ENCODE measurements around the gene DCAF8L2.
"Not testable (repeated sequence)": the region's sequence is repeated elsewhere in the genome, so short reads cannot be mapped to it uniquely, and the experiment has no call there.

The DCAF8L2 gene

DNA sequence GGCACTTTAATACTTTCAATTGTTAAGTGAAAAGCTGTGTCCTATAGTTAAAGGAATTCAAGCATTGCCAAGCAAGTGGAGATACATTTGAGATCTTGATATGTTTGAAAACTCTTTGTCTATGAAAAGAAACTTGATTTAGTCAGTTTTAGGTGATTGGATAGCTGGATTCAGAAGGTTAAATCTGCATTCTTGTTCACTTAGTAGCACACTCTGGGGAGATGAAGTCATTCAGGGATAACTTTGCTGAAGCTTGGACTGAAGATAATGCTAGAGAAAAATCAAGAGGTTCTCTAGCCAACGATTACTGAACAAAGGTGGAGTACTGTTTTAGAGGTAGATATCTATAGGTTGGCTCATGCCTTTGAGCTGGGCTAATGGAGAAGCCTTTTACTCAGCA, 90.6 kb downstream of the DCAF8L2 start:
- no peak for DNase-seq

GRCh38 chrX:27683566-27684208, 93.5 kb downstream of the DCAF8L2 start:
- peak; percentile 42 for DNase-seq

GRCh38 chrX:27694667-27695066, 104.5 kb downstream of the DCAF8L2 start:
- DNase-seq: no peak

- DNase-seq: no peak
Measured at GRCh38 chrX:27706526-27706925, 116.4 kb downstream of the DCAF8L2 start.

GRCh38 chrX:27715610-27716009, 125.5 kb downstream of the DCAF8L2 start:
- DNase-seq: no peak

GRCh38 chrX:27728291-27728690, 138.1 kb downstream of the DCAF8L2 start:
- DNase-seq: no peak

DNA sequence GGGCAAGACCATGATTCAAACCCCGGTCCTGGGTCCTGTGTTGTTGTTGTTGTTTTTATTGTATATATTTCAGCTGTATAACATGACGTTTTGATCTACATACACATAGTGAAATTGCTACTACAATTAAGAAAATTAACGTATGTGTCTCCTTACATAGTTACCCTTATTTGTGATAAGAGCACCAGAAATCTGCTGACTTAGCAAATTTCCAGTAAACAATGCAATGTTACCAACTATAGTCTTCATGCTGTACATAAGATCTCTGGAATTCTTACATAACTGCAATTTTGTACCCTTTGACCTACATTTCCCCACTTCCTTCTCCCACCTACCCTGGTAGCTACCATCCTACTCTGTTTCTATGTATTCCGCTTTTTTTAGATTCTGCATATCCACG, 141.8 kb downstream of the DCAF8L2 start:
- no peak for DNase-seq

DNA sequence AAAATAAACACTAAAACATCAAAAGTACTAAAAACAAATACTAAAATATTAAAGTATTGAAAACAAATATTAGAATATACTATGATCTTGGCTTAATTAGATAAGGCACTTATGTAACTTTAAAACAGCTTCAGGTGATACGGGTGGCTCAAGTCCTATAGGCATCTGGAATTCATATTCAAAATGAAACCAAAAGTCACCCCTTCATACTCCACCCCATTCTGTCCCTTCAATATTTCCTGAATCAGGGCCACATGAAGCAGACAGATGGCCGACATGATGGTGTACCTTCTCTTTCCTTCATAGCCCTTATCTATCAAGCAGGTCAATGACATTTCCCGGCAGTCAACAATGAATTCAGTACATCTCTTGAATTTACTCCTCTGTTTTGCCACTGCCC, 145.8 kb downstream of the DCAF8L2 start:
- no peak for DNase-seq

GRCh38 chrX:27740933-27741332, 150.8 kb downstream of the DCAF8L2 start:
- no peak for DNase-seq

GRCh38 chrX:27743521-27743920, 153.4 kb downstream of the DCAF8L2 start:
- DNase-seq: not testable (repeated sequence)

DNA sequence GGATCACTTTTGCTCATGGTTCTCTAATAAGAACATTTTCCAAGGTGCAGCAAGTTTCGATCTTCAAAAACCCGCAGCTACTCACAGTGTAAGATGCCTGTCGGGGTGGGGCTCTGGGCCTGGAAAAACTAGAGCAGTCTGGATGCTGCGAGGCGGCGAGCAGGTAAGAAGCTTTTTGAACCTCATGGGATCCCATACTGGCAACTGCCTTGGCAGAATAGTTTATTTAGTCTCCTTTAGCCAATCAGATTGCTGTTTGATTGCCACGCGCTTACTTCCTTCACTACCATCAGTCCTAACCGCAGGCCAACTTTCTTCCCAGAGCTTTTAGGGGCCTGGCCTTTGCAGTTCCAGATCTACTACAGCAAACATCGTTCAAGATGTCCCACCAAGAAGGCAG, 156.4 kb downstream of the DCAF8L2 start:
- no peak for DNase-seq

- not testable (repeated sequence) for DNase-seq
Measured at GRCh38 chrX:27750298-27750697, 160.2 kb downstream of the DCAF8L2 start.

GRCh38 chrX:27751976-27752375, 161.8 kb downstream of the DCAF8L2 start:
- DNase-seq: no peak

- DNase-seq: no peak
Measured at GRCh38 chrX:27765718-27766117, 175.6 kb downstream of the DCAF8L2 start.

DNA sequence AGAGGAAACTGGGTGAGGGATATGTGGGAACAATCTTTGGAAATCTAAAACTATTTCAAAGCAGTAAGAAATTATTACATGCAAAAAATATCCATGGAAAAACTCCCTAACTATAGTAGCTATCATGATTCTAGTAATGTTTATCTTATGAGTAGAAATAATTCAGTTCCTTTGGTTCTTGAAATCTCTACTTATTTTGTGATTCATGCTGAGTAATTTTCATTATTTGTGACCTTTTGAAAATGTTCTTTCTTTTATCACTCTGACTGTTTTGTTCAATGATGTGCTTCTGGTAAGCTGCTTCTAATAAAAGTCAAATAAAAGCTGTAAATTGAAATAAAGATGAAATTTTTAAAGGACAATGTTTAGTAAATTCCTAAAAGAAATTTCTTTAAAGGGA, 177.2 kb downstream of the DCAF8L2 start:
- DNase-seq: no peak

DNA sequence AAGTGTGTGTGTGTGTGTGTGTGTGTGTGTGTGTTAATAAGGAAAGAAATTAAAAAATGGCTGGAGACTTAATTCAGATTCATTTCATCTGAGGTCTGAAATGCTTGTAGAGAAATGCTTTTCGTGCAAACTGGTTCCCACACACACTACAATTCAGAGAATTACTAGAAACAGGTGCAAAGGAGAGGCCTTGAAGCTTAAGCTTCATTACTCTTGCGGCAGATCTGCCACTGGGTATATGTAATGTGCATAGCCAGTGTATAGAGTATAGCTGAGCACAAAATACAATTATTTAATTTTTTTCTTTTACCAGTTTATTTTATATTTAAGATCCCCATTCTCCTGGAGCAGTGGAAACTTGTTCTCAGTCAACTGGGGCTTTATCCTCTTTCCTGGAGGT, 185.8 kb downstream of the DCAF8L2 start:
- no peak for DNase-seq

DNA sequence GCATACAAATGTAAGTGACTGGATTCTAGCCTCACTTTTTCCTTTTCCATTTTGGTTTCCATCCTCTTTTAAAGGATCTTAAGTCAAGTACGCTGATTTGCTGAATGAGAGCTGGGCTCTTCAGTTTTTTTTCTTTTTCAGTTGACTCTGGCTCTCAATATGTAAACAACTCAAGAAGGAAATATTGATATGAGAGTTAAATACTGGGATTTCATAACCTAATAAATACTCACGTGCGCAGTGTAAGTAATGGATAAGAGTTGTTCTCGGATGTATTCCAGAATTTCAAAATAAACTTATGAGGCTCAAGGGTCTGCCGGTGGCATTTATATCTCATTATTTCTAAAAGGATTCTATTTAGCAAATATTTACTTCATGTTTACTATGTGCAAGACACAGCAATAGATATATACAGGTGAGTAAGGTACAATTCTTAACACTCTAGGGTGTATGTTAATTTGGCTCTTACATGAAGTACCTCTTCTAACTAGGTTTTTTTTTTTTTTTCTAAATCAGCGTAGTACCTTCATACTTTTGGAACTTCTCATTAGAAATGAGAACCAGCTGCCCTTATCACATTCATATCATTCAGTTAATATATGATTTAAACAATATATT, 206.6 kb downstream of the DCAF8L2 start:
- no peak for DNase-seq

GRCh38 chrX:27797575-27797974, 207.4 kb downstream of the DCAF8L2 start:
- no peak for DNase-seq
